ENCODE data around the gene GNB1L.

DNA sequence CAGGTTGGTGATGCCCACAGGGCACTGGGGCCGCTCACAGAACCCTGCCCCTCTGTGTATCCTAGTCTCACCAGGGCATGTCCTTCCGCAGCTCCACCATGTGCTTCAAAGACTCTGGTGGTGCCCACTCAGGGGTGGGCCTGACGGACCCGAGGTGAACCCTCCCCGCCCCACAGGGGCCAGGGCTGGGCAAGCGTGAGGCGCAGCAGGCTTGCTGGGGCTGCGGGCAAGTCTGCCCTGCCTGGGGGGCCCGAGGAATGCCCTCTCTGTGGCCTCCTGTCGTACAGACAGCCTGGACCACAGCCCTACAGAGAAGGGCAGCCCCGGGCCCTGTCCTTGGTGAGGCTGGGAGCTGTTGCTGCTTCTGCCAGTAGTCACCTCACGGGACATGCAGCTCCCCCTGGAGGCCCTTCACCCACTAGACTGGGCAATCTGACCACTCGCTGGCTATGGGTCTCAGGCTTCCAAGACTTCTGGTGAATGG is 53.9 kb downstream of the GNB1L start:
- no peak for TF ChIP-seq POLR2A (IDR thresholded peaks at IDR 0.05)
- TF ChIP-seq EP300 (IDR thresholded peaks at IDR 0.05): no peak
- TF ChIP-seq, protein P1, sequence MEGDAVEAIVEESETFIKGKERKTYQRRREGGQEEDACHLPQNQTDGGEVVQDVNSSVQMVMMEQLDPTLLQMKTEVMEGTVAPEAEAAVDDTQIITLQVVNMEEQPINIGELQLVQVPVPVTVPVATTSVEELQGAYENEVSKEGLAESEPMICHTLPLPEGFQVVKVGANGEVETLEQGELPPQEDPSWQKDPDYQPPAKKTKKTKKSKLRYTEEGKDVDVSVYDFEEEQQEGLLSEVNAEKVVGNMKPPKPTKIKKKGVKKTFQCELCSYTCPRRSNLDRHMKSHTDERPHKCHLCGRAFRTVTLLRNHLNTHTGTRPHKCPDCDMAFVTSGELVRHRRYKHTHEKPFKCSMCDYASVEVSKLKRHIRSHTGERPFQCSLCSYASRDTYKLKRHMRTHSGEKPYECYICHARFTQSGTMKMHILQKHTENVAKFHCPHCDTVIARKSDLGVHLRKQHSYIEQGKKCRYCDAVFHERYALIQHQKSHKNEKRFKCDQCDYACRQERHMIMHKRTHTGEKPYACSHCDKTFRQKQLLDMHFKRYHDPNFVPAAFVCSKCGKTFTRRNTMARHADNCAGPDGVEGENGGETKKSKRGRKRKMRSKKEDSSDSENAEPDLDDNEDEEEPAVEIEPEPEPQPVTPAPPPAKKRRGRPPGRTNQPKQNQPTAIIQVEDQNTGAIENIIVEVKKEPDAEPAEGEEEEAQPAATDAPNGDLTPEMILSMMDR (IDR thresholded peaks at IDR 0.05): no peak

Data from gastroesophageal sphincter (tissue), 3 donors.